HEK293 (cell line): ENCODE data around the gene LEF1.

Experiments used
- CTCF ChIA-PET: fragments of 350-600 bp; formaldehyde crosslinking; extraction: SDS; loops from one replicate; lab custom pipeline; 2021; ENCODE audit warnings: antibody characterized with exemption; lab: Yijun Ruan, JAX
- POLR2A ChIA-PET: fragments of 300-600 bp; formaldehyde crosslinking; extraction: SDS; loops from one replicate; lab custom pipeline; 2020; ENCODE audit warnings: antibody characterized with exemption, inconsistent platforms; lab: Yijun Ruan, JAX
- H3K27ac ChIP-seq: fragments of 200-500 bp; sonication (Bioruptor generic); 2 replicates; pipeline ENCODE4 v1.5.1; 2014; ENCODE audit warnings: low read depth, low read length, control low read depth, inconsistent platforms; ENCODE audit errors: extremely low read depth
- H3K36me3 ChIP-seq, 2 experiments: fragments of 200-500 bp in 1 of 2; sonication (Bioruptor generic) in 1 of 2; 1 replicate in 1 of 2; 2 replicates in 1 of 2; pipeline ENCODE4 v1.5.1; 2014 to 2017; ENCODE audit warnings: inconsistent platforms in 2 of 2, low read length in 2 of 2; ENCODE audit not compliant: control insufficient read depth in 2 of 2, insufficient read depth in 1 of 2
- H3K4me1 ChIP-seq: fragments of 200-500 bp; sonication (Bioruptor generic); 2 replicates; pipeline ENCODE4 v1.5.1; 2014; ENCODE audit warnings: mild to moderate bottlenecking, low read length, inconsistent platforms; ENCODE audit not compliant: control insufficient read depth, insufficient read depth
- H3K4me3 ChIP-seq: 2 replicates; pipeline ENCODE4 v1.5.1; 2011; ENCODE audit warnings: low read depth, mild to moderate bottlenecking, control low read depth, low read length, moderate library complexity
- H3K9me3 ChIP-seq: fragments of 200-500 bp; sonication (Bioruptor generic); 2 replicates; pipeline ENCODE4 v1.5.1; 2014; ENCODE audit warnings: low read depth, low read length, inconsistent platforms; ENCODE audit not compliant: control insufficient read depth, insufficient read depth
- FEZF1 ChIP-seq: fragments of 450-650 bp; formaldehyde crosslinking; IDR thresholded peaks from 2 replicates; pipeline ENCODE4 v1.5.1; 2016; ENCODE audit warnings: missing biosample characterization, missing genetic modification characterization
- HOXA7 ChIP-seq: sonication (generic); formaldehyde crosslinking; IDR thresholded peaks from 2 replicates; pipeline ENCODE4 v1.8.1; 2022; ENCODE audit warnings: missing genetic modification reagents, borderline replicate concordance
- KLF16 ChIP-seq: fragments of 450-650 bp; formaldehyde crosslinking; IDR thresholded peaks from 2 replicates; pipeline ENCODE4 v1.5.1; 2017; ENCODE audit warnings: missing biosample characterization, missing genetic modification characterization
- KLF8 ChIP-seq: fragments of 450-650 bp; formaldehyde crosslinking; IDR thresholded peaks from 2 replicates; pipeline ENCODE4 v1.5.1; 2016; ENCODE audit warnings: missing biosample characterization, missing genetic modification characterization
- MEIS1 ChIP-seq: sonication (generic); formaldehyde crosslinking; IDR thresholded peaks from 2 replicates; pipeline ENCODE4 v1.8.1; 2022; ENCODE audit warnings: missing genetic modification reagents, mild to moderate bottlenecking, borderline replicate concordance
- SP3 ChIP-seq: fragments of 450-650 bp; formaldehyde crosslinking; IDR thresholded peaks from 2 replicates; pipeline ENCODE4 v1.5.1; 2016; ENCODE audit warnings: missing biosample characterization, missing genetic modification characterization
- TRIM28 ChIP-seq: IDR thresholded peaks from 2 replicates; pipeline ENCODE4 v1.6.1; 2011; ENCODE audit warnings: low read length, control low read depth, borderline replicate concordance
- ZNF140 ChIP-seq: fragments of 450-650 bp; formaldehyde crosslinking; IDR thresholded peaks from 2 replicates; pipeline ENCODE4 v1.5.1; 2016; ENCODE audit warnings: missing biosample characterization, missing genetic modification characterization
- ZNF169 ChIP-seq: fragments of 450-650 bp; formaldehyde crosslinking; IDR thresholded peaks from 2 replicates; pipeline ENCODE4 v1.5.1; 2016; ENCODE audit warnings: missing biosample characterization, missing genetic modification characterization
- ZNF335 ChIP-seq: fragments of 450-650 bp; formaldehyde crosslinking; conservative IDR thresholded peaks from 2 replicates; pipeline ENCODE4 v1.5.1; 2016; ENCODE audit warnings: missing biosample characterization, missing genetic modification characterization
- ZNF416 ChIP-seq: fragments of 450-650 bp; formaldehyde crosslinking; IDR thresholded peaks from 2 replicates; pipeline ENCODE4 v1.5.1; 2016; ENCODE audit warnings: missing biosample characterization, missing genetic modification characterization
- ZNF426 ChIP-seq: fragments of 450-650 bp; formaldehyde crosslinking; IDR thresholded peaks from 2 replicates; pipeline ENCODE4 v1.5.1; 2017; ENCODE audit warnings: missing biosample characterization, missing genetic modification characterization, mild to moderate bottlenecking, inconsistent platforms, moderate library complexity
- ZNF544 ChIP-seq: fragments of 450-650 bp; formaldehyde crosslinking; IDR thresholded peaks from 2 replicates; pipeline ENCODE4 v1.5.0; 2017; ENCODE audit warnings: missing biosample characterization, missing genetic modification characterization
- ZNF629 ChIP-seq: fragments of 450-650 bp; formaldehyde crosslinking; IDR thresholded peaks from 2 replicates; pipeline ENCODE4 v1.5.1; 2017; ENCODE audit warnings: missing biosample characterization, missing genetic modification characterization
- ZNF664 ChIP-seq: fragments of 450-650 bp; formaldehyde crosslinking; IDR thresholded peaks from 2 replicates; pipeline ENCODE4 v1.5.1; 2016; ENCODE audit warnings: missing biosample characterization, missing genetic modification characterization
- ZNF692 ChIP-seq: fragments of 450-650 bp; formaldehyde crosslinking; IDR thresholded peaks from 2 replicates; pipeline ENCODE4 v1.5.1; 2016; ENCODE audit warnings: missing biosample characterization, missing genetic modification characterization
- ZNF707 ChIP-seq: fragments of 450-650 bp; formaldehyde crosslinking; IDR thresholded peaks from 2 replicates; pipeline ENCODE4 v1.5.1; 2016; ENCODE audit warnings: missing biosample characterization, missing genetic modification characterization
- ZNF747 ChIP-seq: fragments of 450-650 bp; formaldehyde crosslinking; IDR thresholded peaks from 2 replicates; pipeline ENCODE4 v1.5.1; 2016; ENCODE audit warnings: missing biosample characterization, missing genetic modification characterization
- ZNF791 ChIP-seq: fragments of 450-650 bp; formaldehyde crosslinking; IDR thresholded peaks from 2 replicates; pipeline ENCODE4 v1.5.1; 2016; ENCODE audit warnings: missing biosample characterization, missing genetic modification characterization
- ZSCAN16 ChIP-seq: fragments of 450-650 bp; formaldehyde crosslinking; IDR thresholded peaks from 2 replicates; pipeline ENCODE4 v1.5.1; 2016; ENCODE audit warnings: missing biosample characterization, missing genetic modification characterization
- TF ChIP-seq, protein P1 (sequence below): fragments of 450-650 bp; formaldehyde crosslinking; IDR thresholded peaks from 2 replicates; pipeline ENCODE4 v1.5.1; 2016; ENCODE audit warnings: missing biosample characterization, missing genetic modification characterization
- TF ChIP-seq, protein P2 (sequence below): fragments of 450-650 bp; formaldehyde crosslinking; conservative IDR thresholded peaks from 2 replicates; pipeline ENCODE4 v1.5.1; 2016; ENCODE audit warnings: low read depth, missing biosample characterization, missing genetic modification characterization
- TF ChIP-seq, protein P3 (sequence below): fragments of 450-650 bp; formaldehyde crosslinking; IDR thresholded peaks from 2 replicates; pipeline ENCODE4 v1.5.1; 2016; ENCODE audit warnings: missing biosample characterization, missing genetic modification characterization
- TF ChIP-seq, protein P4 (sequence below): fragments of 450-650 bp; formaldehyde crosslinking; IDR thresholded peaks from 2 replicates; pipeline ENCODE4 v1.5.1; 2017; ENCODE audit warnings: missing biosample characterization, missing genetic modification characterization
- TF ChIP-seq, protein P5 (sequence below): fragments of 450-650 bp; formaldehyde crosslinking; IDR thresholded peaks from 2 replicates; pipeline ENCODE4 v1.5.1; 2016; ENCODE audit warnings: missing biosample characterization, missing genetic modification characterization, borderline replicate concordance

LEF1 gene

GRCh38 chr4:108152980-108153379, 15.8 kb downstream of the LEF1 start (continued):
- TF ChIP-seq ZNF692 (tag by site-specific recombination) (no peak), ZSCAN16 (tag by site-specific recombination) (no peak), HOXA7 (CRISPR knock-in tag) (no peak), KLF16 (tag by site-specific recombination) (no peak), ZNF707 (tag by site-specific recombination) (no peak), ZNF426 (tag by site-specific recombination) (no peak), ZNF629 (tag by site-specific recombination) (no peak), SP3 (no peak), ZNF664 (no peak), ZNF140 (tag by site-specific recombination) (no peak)
- TF ChIP-seq, protein P1, sequence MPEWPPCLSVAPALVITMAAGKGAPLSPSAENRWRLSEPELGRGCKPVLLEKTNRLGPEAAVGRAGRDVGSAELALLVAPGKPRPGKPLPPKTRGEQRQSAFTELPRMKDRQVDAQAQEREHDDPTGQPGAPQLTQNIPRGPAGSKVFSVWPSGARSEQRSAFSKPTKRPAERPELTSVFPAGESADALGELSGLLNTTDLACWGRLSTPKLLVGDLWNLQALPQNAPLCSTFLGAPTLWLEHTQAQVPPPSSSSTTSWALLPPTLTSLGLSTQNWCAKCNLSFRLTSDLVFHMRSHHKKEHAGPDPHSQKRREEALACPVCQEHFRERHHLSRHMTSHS, result no peak
- TF ChIP-seq, protein P2, sequence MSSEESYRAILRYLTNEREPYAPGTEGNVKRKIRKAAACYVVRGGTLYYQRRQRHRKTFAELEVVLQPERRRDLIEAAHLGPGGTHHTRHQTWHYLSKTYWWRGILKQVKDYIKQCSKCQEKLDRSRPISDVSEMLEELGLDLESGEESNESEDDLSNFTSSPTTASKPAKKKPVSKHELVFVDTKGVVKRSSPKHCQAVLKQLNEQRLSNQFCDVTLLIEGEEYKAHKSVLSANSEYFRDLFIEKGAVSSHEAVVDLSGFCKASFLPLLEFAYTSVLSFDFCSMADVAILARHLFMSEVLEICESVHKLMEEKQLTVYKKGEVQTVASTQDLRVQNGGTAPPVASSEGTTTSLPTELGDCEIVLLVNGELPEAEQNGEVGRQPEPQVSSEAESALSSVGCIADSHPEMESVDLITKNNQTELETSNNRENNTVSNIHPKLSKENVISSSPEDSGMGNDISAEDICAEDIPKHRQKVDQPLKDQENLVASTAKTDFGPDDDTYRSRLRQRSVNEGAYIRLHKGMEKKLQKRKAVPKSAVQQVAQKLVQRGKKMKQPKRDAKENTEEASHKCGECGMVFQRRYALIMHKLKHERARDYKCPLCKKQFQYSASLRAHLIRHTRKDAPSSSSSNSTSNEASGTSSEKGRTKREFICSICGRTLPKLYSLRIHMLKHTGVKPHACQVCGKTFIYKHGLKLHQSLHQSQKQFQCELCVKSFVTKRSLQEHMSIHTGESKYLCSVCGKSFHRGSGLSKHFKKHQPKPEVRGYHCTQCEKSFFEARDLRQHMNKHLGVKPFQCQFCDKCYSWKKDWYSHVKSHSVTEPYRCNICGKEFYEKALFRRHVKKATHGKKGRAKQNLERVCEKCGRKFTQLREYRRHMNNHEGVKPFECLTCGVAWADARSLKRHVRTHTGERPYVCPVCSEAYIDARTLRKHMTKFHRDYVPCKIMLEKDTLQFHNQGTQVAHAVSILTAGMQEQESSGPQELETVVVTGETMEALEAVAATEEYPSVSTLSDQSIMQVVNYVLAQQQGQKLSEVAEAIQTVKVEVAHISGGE (tag by site-specific recombination), result no peak
- TF ChIP-seq, protein P3, sequence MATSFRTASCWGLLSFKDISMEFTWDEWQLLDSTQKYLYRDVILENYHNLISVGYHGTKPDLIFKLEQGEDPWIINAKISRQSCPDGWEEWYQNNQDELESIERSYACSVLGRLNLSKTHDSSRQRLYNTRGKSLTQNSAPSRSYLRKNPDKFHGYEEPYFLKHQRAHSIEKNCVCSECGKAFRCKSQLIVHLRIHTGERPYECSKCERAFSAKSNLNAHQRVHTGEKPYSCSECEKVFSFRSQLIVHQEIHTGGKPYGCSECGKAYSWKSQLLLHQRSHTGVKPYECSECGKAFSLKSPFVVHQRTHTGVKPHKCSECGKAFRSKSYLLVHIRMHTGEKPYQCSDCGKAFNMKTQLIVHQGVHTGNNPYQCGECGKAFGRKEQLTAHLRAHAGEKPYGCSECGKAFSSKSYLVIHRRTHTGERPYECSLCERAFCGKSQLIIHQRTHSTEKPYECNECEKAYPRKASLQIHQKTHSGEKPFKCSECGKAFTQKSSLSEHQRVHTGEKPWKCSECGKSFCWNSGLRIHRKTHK (tag by site-specific recombination), result no peak
- TF ChIP-seq, all 188 proteins: peak for 0

- ChIA-PET POLR2A (no interaction called here), CTCF (interaction anchor here (0.6 kb wide), 2 partner anchors 120 to 460 kb away, joined by 3 read pairs; no protein-coding TSS in a partner anchor)
- no peak for TF ChIP-seq ZNF544 (tag by site-specific recombination)
- no peak for TF ChIP-seq ZNF747 (tag by site-specific recombination)
- TF ChIP-seq KLF8 (tag by site-specific recombination), result no peak
- no peak for TF ChIP-seq ZNF169 (tag by site-specific recombination)
- no peak for TF ChIP-seq ZNF791 (tag by site-specific recombination)
- TF ChIP-seq FEZF1 (tag by site-specific recombination), result no peak
- TF ChIP-seq ZNF416, result no peak
- TF ChIP-seq, protein P4, sequence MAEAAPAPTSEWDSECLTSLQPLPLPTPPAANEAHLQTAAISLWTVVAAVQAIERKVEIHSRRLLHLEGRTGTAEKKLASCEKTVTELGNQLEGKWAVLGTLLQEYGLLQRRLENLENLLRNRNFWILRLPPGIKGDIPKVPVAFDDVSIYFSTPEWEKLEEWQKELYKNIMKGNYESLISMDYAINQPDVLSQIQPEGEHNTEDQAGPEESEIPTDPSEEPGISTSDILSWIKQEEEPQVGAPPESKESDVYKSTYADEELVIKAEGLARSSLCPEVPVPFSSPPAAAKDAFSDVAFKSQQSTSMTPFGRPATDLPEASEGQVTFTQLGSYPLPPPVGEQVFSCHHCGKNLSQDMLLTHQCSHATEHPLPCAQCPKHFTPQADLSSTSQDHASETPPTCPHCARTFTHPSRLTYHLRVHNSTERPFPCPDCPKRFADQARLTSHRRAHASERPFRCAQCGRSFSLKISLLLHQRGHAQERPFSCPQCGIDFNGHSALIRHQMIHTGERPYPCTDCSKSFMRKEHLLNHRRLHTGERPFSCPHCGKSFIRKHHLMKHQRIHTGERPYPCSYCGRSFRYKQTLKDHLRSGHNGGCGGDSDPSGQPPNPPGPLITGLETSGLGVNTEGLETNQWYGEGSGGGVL (tag by site-specific recombination), result no peak
- no peak for TF ChIP-seq ZNF692 (tag by site-specific recombination)
- TF ChIP-seq, protein P5, sequence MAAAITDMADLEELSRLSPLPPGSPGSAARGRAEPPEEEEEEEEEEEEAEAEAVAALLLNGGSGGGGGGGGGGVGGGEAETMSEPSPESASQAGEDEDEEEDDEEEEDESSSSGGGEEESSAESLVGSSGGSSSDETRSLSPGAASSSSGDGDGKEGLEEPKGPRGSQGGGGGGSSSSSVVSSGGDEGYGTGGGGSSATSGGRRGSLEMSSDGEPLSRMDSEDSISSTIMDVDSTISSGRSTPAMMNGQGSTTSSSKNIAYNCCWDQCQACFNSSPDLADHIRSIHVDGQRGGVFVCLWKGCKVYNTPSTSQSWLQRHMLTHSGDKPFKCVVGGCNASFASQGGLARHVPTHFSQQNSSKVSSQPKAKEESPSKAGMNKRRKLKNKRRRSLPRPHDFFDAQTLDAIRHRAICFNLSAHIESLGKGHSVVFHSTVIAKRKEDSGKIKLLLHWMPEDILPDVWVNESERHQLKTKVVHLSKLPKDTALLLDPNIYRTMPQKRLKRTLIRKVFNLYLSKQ (tag by site-specific recombination), result no peak
- TF ChIP-seq TRIM28, result no peak
- no peak for TF ChIP-seq MEIS1 (CRISPR knock-in tag)
- TF ChIP-seq ZNF335 (tag by site-specific recombination), result no peak
These were observed 18.9 kb downstream of the LEF1 start for GRCh38 chr4:108149588-108150380.

More at GRCh38 chr4:108149588-108150380, 18.9 kb downstream of the LEF1 start:
- Histone ChIP-seq H3K4me1 (peaks cover 9% of the 10 kb centered on the region), H3K4me3 (no peak overlapping the region), H3K27ac (no peak overlapping the region), H3K9me3 (no peaks in the 10 kb centered on the region), H3K36me3 (peaks cover 0 to 4% of the 10 kb centered on the region in 2 experiments; a peak in 1 of 3 replicates)
